Activated naive CD4-positive, alpha-beta T cell treated with anti-CD3 and anti-CD28 coated beads, Interleukin-2, amount 10 ng/mL, durations not matched to agents 7 days and 5 days (primary cell): ENCODE results near the gene TPO.
A peak's percentile ranks its signal among the peaks of the same experiment; 100 is the strongest.

ENCODE experiments used
- CTCF ChIA-PET: fragments of 350-600 bp; sonication (Branson Sonifier 250); formaldehyde crosslinking; loops from one replicate; lab custom pipeline; 2021; ENCODE audit warnings: antibody characterized with exemption; lab: Charles Lee
- DNase-seq: peaks from one replicate; pipeline ENCODE4 v3.0.0-alpha.2; 2020
- H3K27ac Mint-ChIP-seq: one replicate; pipeline ENCODE4 v1.8.0; 2021; ENCODE audit warnings: mild to moderate bottlenecking, moderate library complexity, mixed read lengths
- H3K27me3 Mint-ChIP-seq: one replicate; pipeline ENCODE4 v1.8.0; 2021; ENCODE audit warnings: mild to moderate bottlenecking, mixed read lengths
- H3K36me3 Mint-ChIP-seq: one replicate; pipeline ENCODE4 v1.8.0; 2021; ENCODE audit warnings: mixed read lengths
- H3K4me1 Mint-ChIP-seq: one replicate; pipeline ENCODE4 v1.8.0; 2021; ENCODE audit warnings: mixed read lengths
- H3K4me3 Mint-ChIP-seq: one replicate; pipeline ENCODE4 v1.8.0; 2021; ENCODE audit warnings: mild to moderate bottlenecking, moderate library complexity, mixed read lengths
- H3K9me3 Mint-ChIP-seq: one replicate; pipeline ENCODE4 v1.8.0; 2021; ENCODE audit warnings: mixed read lengths

Gene TPO

DNA sequence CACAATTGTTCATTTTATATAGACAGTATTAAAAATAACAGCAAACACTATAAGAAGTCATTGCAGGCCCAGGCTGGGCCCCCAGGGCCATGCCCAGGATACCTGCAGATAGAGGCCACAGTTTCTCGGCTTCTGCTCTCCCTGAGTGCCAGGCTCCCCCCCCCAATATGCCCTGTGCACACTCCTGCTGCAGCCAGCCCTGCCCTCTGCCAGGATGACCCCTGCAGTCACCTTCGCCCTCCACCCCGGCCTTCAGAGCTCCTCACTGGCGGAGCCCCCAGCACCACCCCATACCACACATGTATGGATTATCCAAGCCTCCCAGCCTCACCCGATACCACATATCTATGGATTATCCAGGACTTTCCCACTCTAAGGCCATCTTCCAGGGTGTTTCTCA is 104.5 kb downstream of the TPO start:
- Mint-ChIP-seq H3K4me3 (no peak overlapping the region), H3K27ac (no peak overlapping the region), H3K27me3 (peaks cover 4% of the 10 kb centered on the region), H3K4me1 (peaks cover 18% of the 10 kb centered on the region), H3K9me3 (no peaks in the 10 kb centered on the region), H3K36me3 (no peaks in the 10 kb centered on the region)
- CTCF ChIA-PET = no interaction called here
- DNase-seq = peak; percentile 14

DNA sequence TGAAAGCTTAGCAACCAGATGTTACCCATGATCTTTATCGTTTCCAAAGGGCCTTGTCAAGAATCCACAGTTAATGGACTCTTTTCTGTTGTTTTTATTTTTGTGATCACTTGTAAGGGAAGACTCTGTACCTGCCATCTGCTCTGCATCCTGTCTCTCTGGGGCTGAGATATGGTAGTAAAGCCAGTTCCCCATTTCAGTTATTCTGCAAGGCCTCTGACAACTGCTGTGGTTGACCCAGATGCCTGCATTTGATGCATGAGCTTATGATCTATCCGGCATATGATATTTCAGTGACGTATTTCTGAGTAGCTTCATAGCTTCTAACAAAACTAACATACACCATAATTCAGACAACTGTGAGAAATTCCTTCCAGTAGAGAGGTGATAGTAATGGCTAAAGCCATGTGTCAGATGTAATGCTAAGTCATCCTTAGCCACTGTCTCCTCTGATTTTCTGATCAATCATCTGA is 105.1 kb downstream of the TPO start:
- no peaks in the 10 kb centered on the region for H3K9me3 Mint-ChIP-seq
- CTCF ChIA-PET = no interaction called here
- no peaks in the 10 kb centered on the region for H3K36me3 Mint-ChIP-seq
- peak; percentile 28 for DNase-seq
- peaks cover 4% of the 10 kb centered on the region for H3K27me3 Mint-ChIP-seq
- H3K27ac Mint-ChIP-seq = peak overlapping the region; percentile 60
- H3K4me1 Mint-ChIP-seq = peaks cover 18% of the 10 kb centered on the region
- H3K4me3 Mint-ChIP-seq = no peak overlapping the region

GRCh38 chr2:1518867-1519530 is 105.7 kb downstream of the TPO start:
- H3K4me1 Mint-ChIP-seq = peaks cover 18% of the 10 kb centered on the region
- CTCF ChIA-PET = no interaction called here
- no peaks in the 10 kb centered on the region for H3K36me3 Mint-ChIP-seq
- peak overlapping the region; percentile 60 for H3K27ac Mint-ChIP-seq
- H3K9me3 Mint-ChIP-seq = no peaks in the 10 kb centered on the region
- peaks cover 4% of the 10 kb centered on the region for H3K27me3 Mint-ChIP-seq
- DNase-seq = peak; percentile 14
- no peak overlapping the region for H3K4me3 Mint-ChIP-seq

DNA sequence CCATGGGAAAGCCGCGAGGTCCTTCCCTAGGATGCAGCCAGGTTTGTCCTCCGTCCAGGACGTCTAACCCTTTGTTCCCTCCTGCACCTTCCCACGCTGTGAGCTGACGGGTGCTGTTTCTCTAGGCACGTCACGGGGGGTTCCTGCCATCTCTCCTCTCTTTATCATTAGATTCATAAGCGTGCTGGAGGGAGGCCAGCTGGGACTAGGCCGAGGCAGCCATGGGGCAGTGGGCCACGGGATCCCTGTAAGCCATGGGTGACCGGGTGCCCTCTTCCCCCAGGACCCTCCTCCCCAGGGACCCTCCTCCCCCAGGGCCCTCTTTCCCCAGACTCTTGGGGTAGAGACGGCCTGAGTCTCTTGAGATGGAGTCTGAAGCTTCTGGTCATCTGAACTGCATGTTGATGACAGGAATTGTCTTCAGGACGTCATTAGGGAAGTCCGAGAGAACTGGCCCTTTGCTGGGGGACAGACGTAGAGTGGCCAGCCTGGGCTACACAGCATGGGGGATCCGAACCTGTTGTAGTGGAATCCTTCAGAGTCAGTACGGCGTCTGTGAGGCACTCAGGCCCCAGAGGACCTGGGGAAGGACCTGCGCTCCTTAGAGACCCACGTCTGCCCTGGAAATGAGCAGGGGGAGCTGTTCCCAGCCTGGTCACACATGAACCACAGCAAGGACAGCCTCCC is 108.1 kb downstream of the TPO start:
- H3K9me3 Mint-ChIP-seq = no peaks in the 10 kb centered on the region
- no peak overlapping the region for H3K4me3 Mint-ChIP-seq
- CTCF ChIA-PET = no interaction called here
- no peaks in the 10 kb centered on the region for H3K36me3 Mint-ChIP-seq
- peak; percentile 9 for DNase-seq
- H3K27me3 Mint-ChIP-seq = peaks cover 4% of the 10 kb centered on the region
- peaks cover 18% of the 10 kb centered on the region for H3K4me1 Mint-ChIP-seq
- H3K27ac Mint-ChIP-seq = no peak overlapping the region

- no peak overlapping the region for H3K27ac Mint-ChIP-seq
- no peak overlapping the region for H3K4me3 Mint-ChIP-seq
- CTCF ChIA-PET = no interaction called here
- H3K9me3 Mint-ChIP-seq = no peaks in the 10 kb centered on the region
- peak; percentile 3 for DNase-seq
- no peaks in the 10 kb centered on the region for H3K36me3 Mint-ChIP-seq
- peaks cover 18% of the 10 kb centered on the region for H3K4me1 Mint-ChIP-seq
- H3K27me3 Mint-ChIP-seq = peaks cover 4% of the 10 kb centered on the region
These were observed 108.9 kb downstream of the TPO start for GRCh38 chr2:1521878-1522830.

DNA sequence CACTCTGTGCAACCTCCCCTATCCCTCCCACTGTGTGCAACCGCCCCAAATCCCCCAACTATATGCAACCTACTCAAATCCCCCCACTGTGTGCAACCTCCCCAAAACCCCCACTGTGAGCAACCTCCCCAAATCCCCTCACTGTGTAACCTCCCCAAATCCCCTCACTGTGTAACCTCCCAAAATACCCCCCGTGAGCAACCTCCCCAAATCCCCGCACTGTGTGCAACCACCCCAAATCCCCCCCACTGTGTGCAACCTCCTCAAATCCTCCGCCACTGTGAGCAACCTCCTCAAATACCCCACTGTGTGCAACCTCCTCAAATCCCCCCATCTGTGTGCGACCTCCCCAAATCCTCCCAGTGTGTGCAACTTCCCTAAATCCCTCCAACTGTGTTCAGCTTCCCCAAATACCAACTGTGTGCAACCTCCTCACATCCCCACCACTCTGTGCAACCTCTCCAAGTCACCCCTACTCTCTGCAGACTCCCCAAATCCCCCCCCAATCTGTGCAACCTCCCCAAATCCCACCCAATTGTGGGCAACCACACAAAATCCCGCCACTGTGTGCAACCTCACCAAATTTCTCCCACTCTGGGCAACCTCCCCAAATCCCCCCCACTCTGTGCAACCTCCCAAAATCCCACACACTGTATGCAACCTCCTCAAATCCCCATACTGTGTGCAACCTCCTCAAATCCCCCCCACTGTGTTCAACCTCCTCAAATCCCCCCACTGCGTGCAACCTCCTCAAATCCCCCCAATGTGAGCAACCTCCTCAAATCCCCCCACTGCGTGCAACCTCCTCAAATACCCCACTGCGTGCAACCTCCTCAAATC is 114.1 kb downstream of the TPO start:
- Mint-ChIP-seq H3K27ac (no peak overlapping the region), H3K36me3 (no peaks in the 10 kb centered on the region), H3K9me3 (no peaks in the 10 kb centered on the region), H3K4me1 (no peaks in the 10 kb centered on the region), H3K27me3 (no peaks in the 10 kb centered on the region), H3K4me3 (no peak overlapping the region)
- CTCF ChIA-PET = no interaction called here
- peak; percentile 9 for DNase-seq

- CTCF ChIA-PET = no interaction called here
These were observed 115.2 kb downstream of the TPO start for GRCh38 chr2:1528273-1529064.

DNA sequence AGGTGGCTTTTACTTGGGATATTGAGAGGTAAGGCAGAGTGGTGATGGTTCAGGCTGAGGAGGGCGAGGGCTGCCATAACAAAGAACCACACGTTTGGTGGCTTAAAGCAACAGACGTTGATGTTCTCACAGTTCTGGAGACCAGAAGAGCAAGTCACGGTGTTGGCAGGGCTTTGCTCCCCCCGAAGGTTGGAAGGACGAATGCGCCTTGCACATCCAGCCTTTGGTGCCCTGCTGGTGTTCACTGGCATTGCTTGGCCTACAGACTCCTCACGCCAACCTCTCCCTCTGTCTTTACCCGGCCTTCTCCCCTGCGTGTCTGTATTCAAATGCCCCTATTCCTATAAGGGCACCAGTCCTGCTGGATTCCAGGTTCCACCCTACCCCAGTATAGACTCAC is 125.4 kb downstream of the TPO start:
- Mint-ChIP-seq H3K36me3 (no peaks in the 10 kb centered on the region), H3K27me3 (no peaks in the 10 kb centered on the region), H3K9me3 (no peaks in the 10 kb centered on the region), H3K4me3 (no peak overlapping the region), H3K4me1 (no peaks in the 10 kb centered on the region), H3K27ac (no peak overlapping the region)
- CTCF ChIA-PET = no interaction called here
- peak; percentile 41 for DNase-seq

More at GRCh38 chr2:1528273-1529064, 115.2 kb downstream of the TPO start:
- no peak overlapping the region for H3K4me3 Mint-ChIP-seq
- H3K27ac Mint-ChIP-seq = no peak overlapping the region
- no peaks in the 10 kb centered on the region for H3K36me3 Mint-ChIP-seq
- DNase-seq = peak; percentile 18
- no peaks in the 10 kb centered on the region for H3K9me3 Mint-ChIP-seq
- H3K4me1 Mint-ChIP-seq = no peaks in the 10 kb centered on the region
- no peaks in the 10 kb centered on the region for H3K27me3 Mint-ChIP-seq

GRCh38 chr2:1539441-1539840 is 126.2 kb downstream of the TPO start:
- H3K27ac Mint-ChIP-seq = no peak overlapping the region
- H3K9me3 Mint-ChIP-seq = no peaks in the 10 kb centered on the region
- no peak for DNase-seq
- no peak overlapping the region for H3K4me3 Mint-ChIP-seq
- no peaks in the 10 kb centered on the region for H3K4me1 Mint-ChIP-seq
- H3K27me3 Mint-ChIP-seq = no peaks in the 10 kb centered on the region
- no peaks in the 10 kb centered on the region for H3K36me3 Mint-ChIP-seq
- CTCF ChIA-PET = no interaction called here

DNA sequence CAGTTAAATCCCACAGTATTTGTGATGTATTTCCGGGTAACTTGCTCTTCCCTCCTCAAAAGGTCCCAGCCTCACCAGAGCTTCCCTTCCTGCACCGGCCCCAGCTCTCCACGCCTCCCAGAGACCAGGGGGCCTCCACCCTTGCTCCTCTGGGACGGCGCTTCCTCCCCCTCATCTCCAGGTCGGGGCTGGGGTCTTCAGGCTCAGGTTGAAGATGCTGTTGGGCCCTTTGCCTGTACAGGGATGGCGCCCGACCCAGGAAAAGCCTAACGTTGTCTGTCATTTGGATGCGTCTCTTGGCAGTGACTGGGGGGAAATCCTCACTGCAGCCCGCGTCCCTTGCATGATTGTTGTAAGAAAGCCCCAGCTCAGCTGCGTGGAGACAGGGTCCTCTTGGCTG is 126.7 kb downstream of the TPO start:
- no peak for DNase-seq
- Mint-ChIP-seq H3K27me3 (no peaks in the 10 kb centered on the region), H3K4me3 (no peak overlapping the region), H3K4me1 (no peaks in the 10 kb centered on the region), H3K9me3 (no peaks in the 10 kb centered on the region), H3K27ac (no peak overlapping the region), H3K36me3 (no peaks in the 10 kb centered on the region)
- CTCF ChIA-PET = no interaction called here

DNA sequence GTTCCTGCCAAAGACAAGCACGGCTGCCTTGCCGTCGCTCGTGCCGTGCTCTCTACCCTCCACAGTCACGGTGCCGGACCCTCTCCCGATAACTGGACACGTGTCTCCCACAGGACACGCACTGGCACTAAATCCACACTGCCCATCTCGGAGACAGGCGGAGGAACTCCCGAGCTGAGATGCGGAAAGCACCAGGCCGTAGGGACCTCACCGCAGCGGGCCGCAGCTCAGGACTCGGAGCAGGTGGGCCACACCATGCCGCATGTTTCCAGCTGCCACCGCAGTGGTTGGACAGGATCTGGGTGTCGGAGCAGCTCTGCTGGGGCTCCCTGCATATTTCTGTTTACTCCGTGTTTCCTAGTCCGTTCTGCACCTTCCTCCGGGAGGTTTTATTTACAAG is 127.2 kb downstream of the TPO start:
- no peak for DNase-seq
- CTCF ChIA-PET = no interaction called here
- H3K4me3 Mint-ChIP-seq = no peak overlapping the region
- H3K27me3 Mint-ChIP-seq = no peaks in the 10 kb centered on the region
- H3K27ac Mint-ChIP-seq = no peak overlapping the region
- H3K36me3 Mint-ChIP-seq = no peaks in the 10 kb centered on the region
- H3K4me1 Mint-ChIP-seq = no peaks in the 10 kb centered on the region
- H3K9me3 Mint-ChIP-seq = no peaks in the 10 kb centered on the region

- DNase-seq = no peak
- peaks cover 3% of the 10 kb centered on the region for H3K4me1 Mint-ChIP-seq
- H3K36me3 Mint-ChIP-seq = no peaks in the 10 kb centered on the region
- no peak overlapping the region for H3K4me3 Mint-ChIP-seq
- H3K27me3 Mint-ChIP-seq = no peaks in the 10 kb centered on the region
- H3K9me3 Mint-ChIP-seq = no peaks in the 10 kb centered on the region
- CTCF ChIA-PET = no interaction called here
- no peak overlapping the region for H3K27ac Mint-ChIP-seq
These were observed 127.8 kb downstream of the TPO start for GRCh38 chr2:1541040-1541439.

GRCh38 chr2:1541819-1542475 is 128.7 kb downstream of the TPO start:
- Mint-ChIP-seq H3K36me3 (no peaks in the 10 kb centered on the region), H3K27me3 (no peaks in the 10 kb centered on the region), H3K4me1 (peaks cover 7% of the 10 kb centered on the region), H3K4me3 (no peak overlapping the region), H3K27ac (no peak overlapping the region), H3K9me3 (no peaks in the 10 kb centered on the region)
- no peak for DNase-seq
- CTCF ChIA-PET = interaction anchor here (1.0 kb wide), 1 partner anchor 9 kb away, joined by 3 read pairs; no protein-coding TSS in a partner anchor
